IMR-90 (cell line): ENCODE measurements around the gene PTPN22. TPM values are rescaled to one million over a fixed set of nuclear protein-coding genes. Genes with fewer than 3 reads are reported as not detected.

Experiments
- ATAC-seq: fragments of 200-7000 bp; cut with Tn5 transposase; 2 replicates; pipeline ENCODE4 v1.9.1; 2020; ENCODE audit warnings: low read depth, mild to moderate bottlenecking, moderate library complexity
- BruUV-seq: library from RNA; stranded (reverse); fragments of 400-500 nt; replicated peaks from 2 replicates; lab custom pipeline; 2021; lab: Mats Ljungman, UMichigan
- CTCF ChIA-PET: fragments of 300-600 bp; formaldehyde crosslinking; extraction: SDS; loops from one replicate; lab custom pipeline; 2021; ENCODE audit warnings: antibody characterized with exemption; lab: Yijun Ruan, JAX
- POLR2A ChIA-PET: fragments of 300-600 bp; sonication (Branson Sonifier 250); formaldehyde crosslinking; loops from one replicate; lab custom pipeline; 2022; ENCODE audit warnings: antibody characterized with exemption; ENCODE audit not compliant: unreplicated experiment; lab: Charles Lee
- DNase-seq: peaks from one replicate; pipeline ENCODE4 v3.0.0; 2013
- H2AFZ ChIP-seq: replicated peaks from 2 replicates; pipeline ENCODE3; 2013; ENCODE audit warnings: low read length, mild to moderate bottlenecking; ENCODE audit not compliant: poor library complexity
- H2AK5ac ChIP-seq: 2 replicates; pipeline ENCODE4 v1.6.1; 2013; ENCODE audit warnings: low read depth, low read length, inconsistent platforms
- H2AK9ac ChIP-seq: replicated peaks from 2 replicates; pipeline ENCODE3; 2013; ENCODE audit warnings: mild to moderate bottlenecking, low read depth, low read length, moderate library complexity; ENCODE audit not compliant: poor library complexity
- H2BK120ac ChIP-seq: 2 replicates; pipeline ENCODE4 v1.6.1; 2013; ENCODE audit warnings: low read depth, low read length, inconsistent platforms
- H2BK15ac ChIP-seq: 3 replicates; pipeline ENCODE4 v1.6.1; 2013; ENCODE audit warnings: low read depth, low read length, inconsistent platforms
- H2BK20ac ChIP-seq: 2 replicates; pipeline ENCODE4 v1.6.1; 2013; ENCODE audit warnings: low read depth, mild to moderate bottlenecking, inconsistent platforms, low read length, moderate library complexity
- H2BK5ac ChIP-seq: 2 replicates; pipeline ENCODE4 v1.6.1; 2013; ENCODE audit warnings: mild to moderate bottlenecking, low read depth, low read length, inconsistent platforms; ENCODE audit not compliant: poor library complexity, severe bottlenecking
- H3K14ac ChIP-seq: replicated peaks from 2 replicates; pipeline ENCODE4 v1.6.1; 2013; ENCODE audit warnings: low read depth, low read length, inconsistent platforms
- H3K18ac ChIP-seq: 2 replicates; pipeline ENCODE4 v1.6.1; 2013; ENCODE audit warnings: low read depth, low read length, control low read depth
- H3K23ac ChIP-seq: 2 replicates; pipeline ENCODE4 v1.6.1; 2013; ENCODE audit warnings: low read depth, low read length, inconsistent platforms
- H3K27ac ChIP-seq: 2 replicates; pipeline ENCODE4 v1.5.1; 2013; ENCODE audit warnings: mild to moderate bottlenecking, control low read depth, low read length; ENCODE audit not compliant: insufficient read depth
- H3K27me3 ChIP-seq: 2 replicates; pipeline ENCODE4 v1.6.1; 2013; ENCODE audit warnings: low read length; ENCODE audit not compliant: control insufficient read depth, insufficient read depth
- H3K36me3 ChIP-seq: 2 replicates; pipeline ENCODE4 v1.6.1; 2013; ENCODE audit warnings: low read length, mixed read lengths; ENCODE audit not compliant: control insufficient read depth, insufficient read depth
- H3K4ac ChIP-seq: 2 replicates; pipeline ENCODE4 v1.6.1; 2013; ENCODE audit warnings: low read depth, low read length, inconsistent platforms
- H3K4me1 ChIP-seq: 2 replicates; pipeline ENCODE4 v1.6.1; 2013; ENCODE audit warnings: low read length, mixed read lengths; ENCODE audit not compliant: control insufficient read depth, insufficient read depth
- H3K4me2 ChIP-seq: 2 replicates; pipeline ENCODE4 v1.6.1; 2013; ENCODE audit warnings: low read depth, mild to moderate bottlenecking, control low read depth, low read length, moderate library complexity
- H3K4me3 ChIP-seq: 2 replicates; pipeline ENCODE4 v1.5.1; 2013; ENCODE audit warnings: low read depth, mild to moderate bottlenecking, control low read depth, low read length, moderate library complexity; ENCODE audit not compliant: insufficient read depth
- H3K56ac ChIP-seq: 2 replicates; pipeline ENCODE4 v1.6.1; 2013; ENCODE audit warnings: low read length, inconsistent platforms; ENCODE audit not compliant: insufficient read depth; ENCODE audit errors: extremely low read depth
- H3K79me1 ChIP-seq, 2 experiments: 2 replicates each; pipeline ENCODE4 v1.6.1; 2013; ENCODE audit warnings: low read length in 2 of 2, inconsistent platforms in 1 of 2, low read depth in 1 of 2
- H3K9ac ChIP-seq: 2 replicates; pipeline ENCODE4 v1.6.1; 2013; ENCODE audit warnings: low read depth, low read length, control low read depth
- H3K9me1 ChIP-seq: 2 replicates; pipeline ENCODE4 v1.6.1; 2013; ENCODE audit warnings: low read length, inconsistent platforms; ENCODE audit not compliant: insufficient read depth
- H3K9me3 ChIP-seq: 2 replicates; pipeline ENCODE4 v1.6.1; 2013; ENCODE audit warnings: low read length; ENCODE audit not compliant: control insufficient read depth, insufficient read depth
- H4K20me1 ChIP-seq: 2 replicates; pipeline ENCODE4 v1.6.1; 2013; ENCODE audit warnings: low read length, inconsistent platforms; ENCODE audit not compliant: insufficient read depth
- H4K5ac ChIP-seq: 2 replicates; pipeline ENCODE4 v1.6.1; 2013; ENCODE audit warnings: mild to moderate bottlenecking, low read depth, low read length, control low read depth
- H4K8ac ChIP-seq, 2 experiments: 2 replicates each; pipeline ENCODE4 v1.6.1; 2013; ENCODE audit warnings: low read depth in 2 of 2, low read length in 2 of 2, control low read depth in 1 of 2, inconsistent platforms in 1 of 2
- H4K91ac ChIP-seq: 2 replicates; pipeline ENCODE4 v1.6.1; 2013; ENCODE audit warnings: low read depth, low read length, inconsistent platforms; ENCODE audit not compliant: insufficient read depth
- CEBPB ChIP-seq: IDR thresholded peaks from 2 replicates; pipeline ENCODE4 v1.6.1; 2012; ENCODE audit warnings: low read depth, low read length, improper control_type of control experiment
- POLR2A ChIP-seq: IDR thresholded peaks from 2 replicates; pipeline ENCODE4 v1.6.1; 2012; ENCODE audit warnings: mild to moderate bottlenecking, low read depth, low read length
- WGBS, 2 experiments: methylation state at CpG; one replicate each; pipeline versions ENCODE4 v1.1.5 to v1.1.7; 2013; ENCODE audit warnings: missing lambda C conversion rate in 2 of 2; ENCODE audit not compliant: insufficient read length in 1 of 2; ENCODE audit errors: extremely low coverage in 2 of 2; 5-methylcytosine and 5-hydroxymethylcytosine counted together
- dilution Hi-C: fragments of 300-500 bp; cut with HindIII; formaldehyde crosslinking; loops from one replicate; pipeline ENCODE4 v1.14.3; 2018; ENCODE audit warnings: low sequenced_read_pairs; ENCODE audit not compliant: unreplicated experiment
- in situ Hi-C: fragments of 300-500 bp; cut with MboI; formaldehyde crosslinking; loops from 3 replicates; pipeline ENCODE4 v1.14.3; 2019; ENCODE audit warnings: low sequenced_read_pairs, inconsistent platforms, mixed read lengths
- intact Hi-C: fragments of 100-400 bp; cut with micrococcal nuclease; formaldehyde crosslinking; loops from 2 replicates; pipeline ENCODE4 v1.10.0; 2022
- polyA plus RNA-seq, 3 experiments: library from polyadenylated mRNA; depleted of rRNA; stranded (reverse); fragments of >200 nt; gene quantifications; 2 replicates each; pipeline ENCODE4 v1.2.3, GENCODE V29; 2012; ENCODE audit warnings: low replicate concordance in 1 of 3
- total RNA-seq: library from RNA; depleted of rRNA; stranded (reverse); fragments of >200 nt; gene quantifications from 2 replicates; pipeline ENCODE4 v1.2.3, GENCODE V29; 2012
- TF ChIP-seq, protein P1 (sequence below): conservative IDR thresholded peaks from 2 replicates; pipeline ENCODE4 v1.5.1; 2012; ENCODE audit warnings: mild to moderate bottlenecking, low read depth, low read length, improper control_type of control experiment

The PTPN22 gene
- total and polyA plus RNA-seq, 2 of the 4 experiments (the other 2 are of a cell fraction): 0.14 to 0.18 TPM

DNA sequence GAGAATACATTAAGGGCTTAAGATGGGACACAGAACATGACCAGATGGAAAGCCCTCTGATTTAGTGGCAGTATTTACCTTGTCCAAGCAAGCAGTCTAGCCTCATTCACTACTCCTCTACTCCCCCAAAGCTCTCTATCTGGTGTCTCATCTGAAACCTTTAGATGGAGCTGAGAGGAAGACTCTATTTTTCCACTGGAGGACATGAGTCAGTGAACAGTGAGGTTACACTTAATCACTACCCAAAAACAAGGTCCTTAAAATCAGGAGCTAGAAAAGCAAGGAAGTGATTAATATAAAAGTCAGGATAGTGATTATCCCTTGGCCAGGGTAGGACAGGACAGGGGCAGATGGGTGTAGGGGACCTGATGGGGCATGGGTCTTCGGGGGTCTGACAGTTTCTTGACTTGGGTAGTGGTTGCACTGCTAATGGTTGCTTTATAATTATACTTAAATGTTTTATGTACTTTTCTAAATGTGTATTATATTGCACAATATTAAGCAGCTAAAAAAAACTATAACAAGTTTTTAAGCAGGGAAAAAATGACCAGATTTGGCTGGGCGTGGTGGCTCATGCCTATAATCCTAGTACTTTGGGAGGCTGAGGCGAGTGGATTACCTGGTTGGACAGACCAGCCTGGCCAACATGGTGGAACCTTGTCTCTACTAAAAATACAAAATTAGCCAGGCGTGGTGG, 3.0 kb downstream of the PTPN22 start:
- H3K79me1 ChIP-seq: no peaks in the 10 kb centered on the region
- WGBS, 2 experiments: 100% methylated on average over 1 of the region's 4 CpGs; no CpG with 5 or more reads in 1 of the 2 experiments
- H2AFZ ChIP-seq: peak overlapping the region; percentile 54
- H2BK20ac ChIP-seq: no peak overlapping the region
- no peaks in the 10 kb centered on the region for H4K20me1 ChIP-seq
- H2BK15ac ChIP-seq: no peak overlapping the region
- H3K18ac ChIP-seq: no peak overlapping the region; the same call in 1 of the 2 replicates
- no peak overlapping the region for H2BK5ac ChIP-seq
- H3K27ac ChIP-seq: no peak overlapping the region
- in situ Hi-C loops (loop anchor here (25.0 kb wide), 1 partner anchor 419 kb away; no protein-coding TSS in a partner anchor), dilution Hi-C loops (no loop called here), intact Hi-C loops (no loop called here)
- peaks cover 3% of the 10 kb centered on the region; the same call in 1 of the 2 replicates for H3K9me1 ChIP-seq
- DNase-seq (peak; percentile 59), ATAC-seq (peak; percentile 49)
- H4K5ac ChIP-seq: peak overlapping the region; percentile 36; the same call in 1 of the 2 replicates
- no peak overlapping the region for H3K14ac ChIP-seq
- no TSS peak for BruUV-seq
- H3K56ac ChIP-seq: no peak overlapping the region
- H2BK120ac ChIP-seq: peak overlapping the region; percentile 16; the same call in 1 of the 2 replicates
- TF ChIP-seq, protein P1, sequence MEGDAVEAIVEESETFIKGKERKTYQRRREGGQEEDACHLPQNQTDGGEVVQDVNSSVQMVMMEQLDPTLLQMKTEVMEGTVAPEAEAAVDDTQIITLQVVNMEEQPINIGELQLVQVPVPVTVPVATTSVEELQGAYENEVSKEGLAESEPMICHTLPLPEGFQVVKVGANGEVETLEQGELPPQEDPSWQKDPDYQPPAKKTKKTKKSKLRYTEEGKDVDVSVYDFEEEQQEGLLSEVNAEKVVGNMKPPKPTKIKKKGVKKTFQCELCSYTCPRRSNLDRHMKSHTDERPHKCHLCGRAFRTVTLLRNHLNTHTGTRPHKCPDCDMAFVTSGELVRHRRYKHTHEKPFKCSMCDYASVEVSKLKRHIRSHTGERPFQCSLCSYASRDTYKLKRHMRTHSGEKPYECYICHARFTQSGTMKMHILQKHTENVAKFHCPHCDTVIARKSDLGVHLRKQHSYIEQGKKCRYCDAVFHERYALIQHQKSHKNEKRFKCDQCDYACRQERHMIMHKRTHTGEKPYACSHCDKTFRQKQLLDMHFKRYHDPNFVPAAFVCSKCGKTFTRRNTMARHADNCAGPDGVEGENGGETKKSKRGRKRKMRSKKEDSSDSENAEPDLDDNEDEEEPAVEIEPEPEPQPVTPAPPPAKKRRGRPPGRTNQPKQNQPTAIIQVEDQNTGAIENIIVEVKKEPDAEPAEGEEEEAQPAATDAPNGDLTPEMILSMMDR: no peak
- TF ChIP-seq POLR2A (no peak), CEBPB (peak; percentile 51)
- 0 out of 2 replicates have a peak overlapping the region, but pooled peaks have one; percentile 3 for H4K91ac ChIP-seq
- H3K4me2 ChIP-seq: no peak overlapping the region
- peaks cover 6% of the 10 kb centered on the region; the same call in 1 of the 2 replicates for H3K4me1 ChIP-seq
- ChIA-PET POLR2A (no interaction called here), CTCF (interaction anchor here (0.6 kb wide), 1 partner anchor 1221 kb away, joined by 4 read pairs; no protein-coding TSS in a partner anchor)
- no peak overlapping the region for H2AK9ac ChIP-seq
- no peaks in the 10 kb centered on the region for H3K36me3 ChIP-seq
- no peak overlapping the region for H3K23ac ChIP-seq
- no peak overlapping the region for H3K4me3 ChIP-seq
- no peaks in the 10 kb centered on the region for H3K27me3 ChIP-seq
- peak overlapping the region; percentile 62; the same call in 1 of the 2 replicates for H2AK5ac ChIP-seq
- no peak overlapping the region for H3K9ac ChIP-seq
- peak overlapping the region in 1 of 2 experiments; percentile 57; a peak in 2 of 4 replicates for H4K8ac ChIP-seq
- H3K9me3 ChIP-seq: no peaks in the 10 kb centered on the region
- no peak overlapping the region for H3K4ac ChIP-seq
